ENCODE data around the gene SCAF1.

The SCAF1 gene

DNA sequence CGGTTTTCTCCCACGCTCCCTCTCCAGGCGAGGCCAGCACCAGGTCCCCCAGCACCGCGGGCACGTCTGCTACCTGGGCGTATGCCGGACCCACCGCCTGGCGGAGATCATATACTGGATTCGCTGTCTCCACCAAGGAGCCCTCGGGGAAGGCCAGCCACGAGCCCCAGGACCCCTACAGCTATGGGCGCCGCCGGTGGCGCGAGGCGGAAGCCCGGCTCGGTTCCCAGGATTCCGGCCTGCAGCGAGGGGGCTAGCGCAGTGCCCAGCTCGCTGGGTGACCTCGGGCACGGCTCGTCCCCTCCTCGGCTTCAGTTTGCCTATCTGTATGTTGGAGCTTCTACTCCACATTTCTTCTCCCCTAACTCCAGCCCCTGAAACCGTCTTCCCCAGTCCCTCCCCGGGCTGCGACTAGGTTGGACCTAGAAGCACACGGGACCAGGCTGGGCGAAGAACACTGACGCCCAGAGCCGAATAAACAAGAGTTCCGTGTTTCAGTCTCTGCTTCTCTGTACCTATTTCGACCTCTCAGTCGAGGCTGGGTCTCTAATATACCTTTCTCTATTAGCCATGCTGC lies 48.2 kb downstream of the SCAF1 start:
- Mint-ChIP-seq H3K36me3 (no peaks in the 10 kb centered on the region), H3K4me3 (peak overlapping the region; percentile 87), H3K4me1 (ENCODE audit: low read depth) (peaks cover 32% of the 10 kb centered on the region), H3K9me3 (ENCODE audit: low read depth) (no peaks in the 10 kb centered on the region), H3K27me3 (peaks cover 2% of the 10 kb centered on the region), H3K27ac (no peak overlapping the region)

DNA sequence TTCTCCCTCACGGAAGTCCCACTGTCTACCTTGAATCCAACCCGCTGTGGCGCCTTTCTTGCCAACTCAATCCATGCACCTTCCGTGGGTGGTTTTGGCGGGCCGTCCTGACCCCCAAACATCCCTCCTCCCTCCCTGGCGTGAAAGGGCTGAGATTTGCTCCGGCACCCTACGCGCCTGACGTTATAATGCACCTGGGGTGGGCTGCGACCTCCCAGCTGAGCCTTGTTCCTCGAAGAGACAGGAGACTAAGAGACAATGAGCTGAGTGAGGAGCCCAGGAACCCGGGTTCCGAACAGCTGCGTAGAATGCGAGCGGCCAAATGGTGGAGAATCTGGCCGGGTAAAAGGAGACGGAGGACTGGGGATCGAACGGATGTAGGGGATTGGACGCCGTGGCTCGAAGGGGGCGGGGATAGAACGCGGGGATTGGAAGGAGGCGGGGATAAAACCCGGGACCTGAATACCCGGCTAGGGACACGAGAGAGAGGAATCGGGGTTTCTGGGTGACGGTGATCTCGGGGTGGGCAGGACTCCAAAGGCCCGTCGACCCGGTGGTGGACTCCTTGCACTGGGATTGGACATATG lies 48.7 kb downstream of the SCAF1 start, which contains the start of gene CPT1C:
CPT1C (plus strand) TSS at position 461 of the 587 bp plus-strand sequence. CDS start 1,137 bp downstream, outside the sequence.
- Mint-ChIP-seq H3K36me3 (no peaks in the 10 kb centered on the region), H3K27me3 (peaks cover 2% of the 10 kb centered on the region), H3K4me3 (peak within 1 kb of the TSS; percentile 87), H3K27ac (no peak within 1 kb of the TSS), H3K4me1 (ENCODE audit: low read depth) (peaks cover 28% of the 10 kb centered on the region), H3K9me3 (ENCODE audit: low read depth) (no peaks in the 10 kb centered on the region)

DNA sequence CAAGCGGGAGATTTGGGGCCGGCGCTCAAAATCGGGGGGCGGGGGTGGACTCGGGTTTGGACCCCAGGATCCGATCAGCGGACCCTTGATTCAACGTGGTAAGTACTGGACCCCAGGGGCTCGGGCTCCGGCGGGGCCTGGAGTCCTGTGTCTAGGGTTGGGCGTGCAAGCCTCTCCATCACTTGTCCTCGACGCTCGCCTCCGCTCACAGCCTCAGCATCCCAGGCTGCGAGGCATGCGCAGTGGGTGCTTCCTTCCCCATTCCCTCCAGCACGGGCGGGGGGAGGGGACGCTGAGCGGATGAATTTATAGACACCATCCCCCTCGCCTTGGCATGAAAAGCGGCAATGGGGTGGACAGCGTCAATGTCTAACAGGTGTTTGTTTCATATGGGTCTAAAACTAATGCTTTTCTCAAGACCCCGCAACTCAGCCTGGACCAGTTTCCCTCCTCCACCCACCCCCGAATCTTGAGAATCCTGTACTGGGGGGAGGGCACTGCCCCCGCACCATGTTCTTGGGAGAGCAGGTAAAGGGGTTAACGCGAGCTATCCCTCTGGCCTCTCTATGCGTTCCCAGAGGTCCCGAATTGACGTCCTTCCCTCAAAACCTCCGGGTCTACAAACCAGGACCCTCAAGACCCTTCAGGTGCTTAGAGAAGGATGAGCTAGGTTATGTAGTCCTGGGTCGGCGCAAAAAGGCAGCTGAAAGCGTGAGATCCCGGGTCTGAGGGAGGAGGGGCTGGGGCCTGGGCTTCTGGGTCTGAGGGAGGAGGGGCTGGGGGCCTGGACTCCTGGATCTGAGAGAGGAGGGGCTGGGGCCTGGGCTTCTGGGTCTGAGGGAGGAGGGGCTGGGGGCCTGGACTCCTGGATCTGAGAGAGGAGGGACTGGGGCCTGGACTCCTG lies 49.5 kb downstream of the SCAF1 start:
- no peaks in the 10 kb centered on the region for H3K9me3 Mint-ChIP-seq (ENCODE audit: low read depth)
- no peaks in the 10 kb centered on the region for H3K36me3 Mint-ChIP-seq
- no peak overlapping the region for H3K27ac Mint-ChIP-seq
- H3K4me3 Mint-ChIP-seq, result peak overlapping the region; percentile 87
- H3K4me1 Mint-ChIP-seq (ENCODE audit: low read depth), result peaks cover 28% of the 10 kb centered on the region
- H3K27me3 Mint-ChIP-seq, result peaks cover 2% of the 10 kb centered on the region

DNA sequence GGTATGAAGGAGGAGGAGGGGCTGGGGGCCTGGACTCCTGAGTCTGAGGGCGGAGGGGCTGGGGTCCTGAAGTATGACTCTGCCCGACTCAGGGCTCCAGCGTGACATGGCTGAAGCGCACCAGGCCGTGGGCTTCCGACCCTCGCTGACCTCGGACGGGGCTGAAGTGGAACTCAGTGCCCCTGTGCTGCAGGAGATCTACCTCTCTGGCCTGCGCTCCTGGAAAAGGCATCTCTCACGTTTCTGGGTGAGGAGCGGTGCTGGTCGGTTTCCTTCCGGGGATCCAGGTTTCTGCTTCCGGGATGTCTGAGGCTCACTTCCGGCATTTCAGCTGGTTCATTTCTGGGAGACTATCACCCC lies 50.1 kb downstream of the SCAF1 start:
- peaks cover 2% of the 10 kb centered on the region for H3K27me3 Mint-ChIP-seq
- no peaks in the 10 kb centered on the region for H3K36me3 Mint-ChIP-seq
- H3K4me3 Mint-ChIP-seq, result peak overlapping the region; percentile 20
- no peak overlapping the region for H3K27ac Mint-ChIP-seq
- H3K9me3 Mint-ChIP-seq (ENCODE audit: low read depth), result no peaks in the 10 kb centered on the region
- H3K4me1 Mint-ChIP-seq (ENCODE audit: low read depth), result peaks cover 28% of the 10 kb centered on the region

DNA sequence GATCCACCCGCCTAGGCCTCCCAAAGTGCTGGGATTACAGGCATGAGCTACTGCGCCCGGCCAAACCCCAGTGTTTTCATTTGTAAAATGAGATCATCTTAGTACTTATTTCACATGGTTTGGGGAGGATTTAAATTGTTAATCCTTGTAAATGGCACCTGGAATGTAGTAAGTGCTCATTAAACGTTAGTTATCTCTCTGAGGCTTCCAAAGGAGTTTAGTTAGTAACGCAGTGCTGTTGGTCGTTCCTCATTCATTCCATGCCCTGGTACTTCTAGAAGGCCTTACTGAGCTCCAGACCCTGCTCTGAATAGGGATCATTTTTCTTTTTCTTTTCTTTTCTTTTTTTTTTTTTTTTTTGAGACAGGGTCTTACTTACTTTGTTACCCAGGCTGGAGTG lies 54.1 kb downstream of the SCAF1 start:
- Mint-ChIP-seq H3K27ac (no peak overlapping the region), H3K4me3 (no peak overlapping the region), H3K9me3 (ENCODE audit: low read depth) (no peaks in the 10 kb centered on the region), H3K36me3 (no peaks in the 10 kb centered on the region), H3K4me1 (ENCODE audit: low read depth) (peaks cover 6% of the 10 kb centered on the region), H3K27me3 (peaks cover 2% of the 10 kb centered on the region)

DNA sequence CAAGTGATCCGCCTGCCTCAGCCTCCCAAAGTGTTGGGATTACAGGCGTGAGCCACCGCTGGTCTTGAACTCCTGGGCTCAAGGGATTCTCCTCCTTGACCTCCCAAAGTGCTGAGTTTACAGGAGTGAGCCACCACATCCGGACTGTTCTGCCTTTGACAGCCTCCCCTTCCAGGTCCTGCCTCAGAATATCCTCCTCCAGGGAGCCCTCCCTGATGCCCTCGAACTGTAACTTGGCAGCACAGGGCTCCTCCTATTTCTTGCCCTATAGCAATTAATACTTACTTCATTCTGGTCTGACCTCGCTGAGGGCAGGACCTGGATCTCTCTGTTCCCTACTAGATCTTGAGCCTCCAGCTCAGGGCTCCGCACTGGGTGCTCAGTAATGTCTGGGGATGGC lies 54.9 kb downstream of the SCAF1 start:
- Mint-ChIP-seq H3K4me1 (ENCODE audit: low read depth) (peaks cover 2% of the 10 kb centered on the region), H3K9me3 (ENCODE audit: low read depth) (no peaks in the 10 kb centered on the region), H3K4me3 (no peak overlapping the region), H3K27ac (no peak overlapping the region), H3K27me3 (peaks cover 2% of the 10 kb centered on the region), H3K36me3 (no peaks in the 10 kb centered on the region)

DNA sequence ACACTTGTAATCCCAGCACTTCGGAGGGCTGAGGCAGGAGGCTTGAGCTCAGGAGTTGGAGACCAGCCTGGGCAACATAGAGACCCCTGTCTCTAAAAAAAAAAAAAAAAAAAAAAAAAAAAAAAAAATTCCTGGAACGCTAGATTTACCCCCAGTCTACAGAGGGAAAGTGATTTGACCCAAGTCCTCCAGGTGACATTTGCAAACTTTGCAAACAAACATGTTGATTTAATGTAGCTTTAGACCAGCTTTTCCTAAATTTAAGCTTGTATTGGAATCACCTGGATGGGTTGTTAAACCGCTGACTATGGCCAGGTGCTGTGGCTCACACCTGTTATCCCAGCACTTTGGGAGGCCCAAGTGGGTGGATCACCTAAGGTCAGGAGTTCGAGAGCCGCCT lies 57.4 kb downstream of the SCAF1 start:
- H3K4me1 Mint-ChIP-seq (ENCODE audit: low read depth), result no peaks in the 10 kb centered on the region
- no peaks in the 10 kb centered on the region for H3K9me3 Mint-ChIP-seq (ENCODE audit: low read depth)
- H3K27ac Mint-ChIP-seq, result no peak overlapping the region
- H3K27me3 Mint-ChIP-seq, result no peaks in the 10 kb centered on the region
- no peak overlapping the region for H3K4me3 Mint-ChIP-seq
- H3K36me3 Mint-ChIP-seq, result no peaks in the 10 kb centered on the region

DNA sequence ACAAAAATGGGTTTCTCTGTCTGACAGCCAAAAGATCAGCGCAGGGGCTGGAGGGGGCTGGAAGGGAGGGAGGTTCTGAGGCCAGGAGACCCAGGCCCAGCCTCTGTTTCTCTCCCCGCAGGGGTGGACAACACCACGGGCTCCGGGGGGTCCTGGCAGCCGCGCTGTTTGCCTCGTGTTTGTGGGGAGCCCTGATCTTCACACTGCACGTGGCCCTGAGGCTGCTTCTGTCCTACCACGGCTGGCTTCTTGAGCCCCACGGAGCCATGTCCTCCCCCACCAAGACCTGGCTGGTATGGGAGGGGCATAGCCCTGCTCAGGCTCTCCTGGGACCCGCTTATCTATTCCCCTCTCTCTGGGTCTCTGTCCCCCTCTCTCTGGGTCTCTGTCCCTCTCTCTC lies 58.6 kb downstream of the SCAF1 start:
- H3K4me1 Mint-ChIP-seq (ENCODE audit: low read depth), result no peaks in the 10 kb centered on the region
- H3K4me3 Mint-ChIP-seq, result no peak overlapping the region
- no peaks in the 10 kb centered on the region for H3K36me3 Mint-ChIP-seq
- H3K27ac Mint-ChIP-seq, result no peak overlapping the region
- no peaks in the 10 kb centered on the region for H3K27me3 Mint-ChIP-seq
- H3K9me3 Mint-ChIP-seq (ENCODE audit: low read depth), result no peaks in the 10 kb centered on the region

DNA sequence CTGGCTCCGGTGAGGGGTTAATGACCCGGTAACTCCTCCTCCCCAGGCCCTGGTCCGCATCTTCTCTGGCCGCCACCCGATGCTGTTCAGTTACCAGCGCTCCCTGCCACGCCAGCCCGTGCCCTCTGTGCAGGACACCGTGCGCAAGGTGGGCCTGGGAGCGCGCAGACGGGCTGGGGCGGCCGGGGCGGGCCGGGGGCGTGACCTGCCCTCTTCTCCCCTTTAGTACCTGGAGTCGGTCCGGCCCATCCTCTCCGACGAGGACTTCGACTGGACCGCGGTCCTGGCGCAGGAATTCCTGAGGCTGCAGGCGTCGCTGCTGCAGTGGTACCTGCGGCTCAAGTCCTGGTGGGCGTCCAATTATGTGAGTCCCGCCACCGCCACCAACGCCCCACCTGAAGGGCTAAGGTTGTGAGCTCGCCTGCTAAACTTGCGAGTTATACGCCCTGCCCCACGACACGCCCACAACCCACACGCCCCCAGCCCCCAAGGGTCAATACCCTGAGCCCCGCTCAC lies 59.3 kb downstream of the SCAF1 start:
- H3K36me3 Mint-ChIP-seq, result no peaks in the 10 kb centered on the region
- H3K27ac Mint-ChIP-seq, result no peak overlapping the region
- no peaks in the 10 kb centered on the region for H3K27me3 Mint-ChIP-seq
- no peaks in the 10 kb centered on the region for H3K4me1 Mint-ChIP-seq (ENCODE audit: low read depth)
- no peak overlapping the region for H3K4me3 Mint-ChIP-seq
- no peaks in the 10 kb centered on the region for H3K9me3 Mint-ChIP-seq (ENCODE audit: low read depth)

DNA sequence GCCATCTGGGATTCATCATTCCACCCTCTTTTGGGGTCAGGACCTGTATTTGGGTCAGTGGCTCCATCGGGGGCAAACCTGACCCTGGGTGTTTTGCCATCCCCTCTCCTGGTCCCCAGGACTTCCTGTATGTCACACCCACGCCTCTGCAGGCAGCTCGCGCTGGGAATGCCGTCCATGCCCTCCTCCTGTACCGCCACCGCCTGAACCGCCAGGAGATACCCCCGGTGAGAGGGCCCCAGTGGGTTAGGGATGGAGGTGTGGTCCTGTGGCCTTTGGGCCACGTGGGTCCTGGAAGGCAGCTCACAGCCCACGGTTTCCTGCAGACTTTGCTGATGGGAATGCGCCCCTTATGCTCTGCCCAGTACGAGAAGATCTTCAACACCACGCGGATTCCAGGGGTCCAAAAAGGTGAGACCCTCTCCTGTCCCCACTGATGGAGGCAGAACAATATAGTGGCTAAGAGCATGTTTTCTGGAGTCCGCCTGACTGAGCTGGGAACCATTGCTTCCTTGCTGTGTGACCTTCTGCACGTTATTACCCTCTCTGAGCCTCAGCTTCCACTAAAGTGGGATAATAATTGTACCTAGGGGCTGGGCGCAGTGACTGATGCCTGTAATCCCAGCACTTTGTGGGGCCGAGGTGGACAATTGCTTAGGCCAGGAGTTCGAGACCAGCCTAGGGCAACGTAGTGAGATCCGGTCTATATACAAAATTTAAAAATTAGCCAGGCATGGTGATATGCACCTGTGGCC lies 63.1 kb downstream of the SCAF1 start:
- no peaks in the 10 kb centered on the region for H3K36me3 Mint-ChIP-seq
- no peaks in the 10 kb centered on the region for H3K9me3 Mint-ChIP-seq (ENCODE audit: low read depth)
- H3K4me1 Mint-ChIP-seq (ENCODE audit: low read depth), result no peaks in the 10 kb centered on the region
- H3K4me3 Mint-ChIP-seq, result no peak overlapping the region
- H3K27ac Mint-ChIP-seq, result no peak overlapping the region
- H3K27me3 Mint-ChIP-seq, result no peaks in the 10 kb centered on the region

DNA sequence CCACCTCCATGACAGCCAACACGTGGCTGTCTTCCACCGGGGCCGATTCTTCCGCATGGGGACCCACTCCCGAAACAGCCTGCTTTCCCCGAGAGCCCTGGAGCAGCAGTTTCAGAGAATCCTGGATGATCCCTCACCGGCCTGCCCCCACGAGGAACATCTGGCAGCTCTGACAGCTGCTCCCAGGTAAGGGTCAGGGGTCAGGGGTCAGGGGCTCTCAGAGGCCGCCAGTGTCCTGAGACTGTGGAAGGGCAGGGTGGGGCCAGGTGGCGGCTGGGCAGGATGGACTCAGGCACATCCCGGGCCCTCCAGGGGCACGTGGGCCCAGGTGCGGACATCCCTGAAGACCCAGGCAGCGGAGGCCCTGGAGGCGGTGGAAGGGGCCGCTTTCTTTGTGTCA lies 63.9 kb downstream of the SCAF1 start:
- H3K27ac Mint-ChIP-seq, result no peak overlapping the region
- no peaks in the 10 kb centered on the region for H3K36me3 Mint-ChIP-seq
- no peaks in the 10 kb centered on the region for H3K9me3 Mint-ChIP-seq (ENCODE audit: low read depth)
- no peak overlapping the region for H3K4me3 Mint-ChIP-seq
- no peaks in the 10 kb centered on the region for H3K4me1 Mint-ChIP-seq (ENCODE audit: low read depth)
- H3K27me3 Mint-ChIP-seq, result no peaks in the 10 kb centered on the region
